Transverse colon (tissue), 4 donors: ENCODE results near the gene PHACTR2. TPM values are rescaled to one million over a fixed set of nuclear protein-coding genes. Genes with fewer than 3 reads are reported as not detected.

Experiments used
- DNase-seq: peaks from one replicate; pipeline ENCODE4 v3.0.0-alpha.2; 2019
- H3K27ac ChIP-seq, 4 donors: fragments of 200-600 bp; sonication (generic); 2 replicates each; pipeline ENCODE4 v1.5.1; 2016 to 2018; ENCODE audit warnings: inconsistent platforms in 4 of 4
- H3K27me3 ChIP-seq: fragments of 200-600 bp; sonication (generic); 2 replicates; pipeline ENCODE4 v1.5.1; 2017; ENCODE audit warnings: inconsistent platforms
- H3K36me3 ChIP-seq, 4 donors: fragments of 200-600 bp; sonication (generic); 2 replicates each; pipeline ENCODE4 v1.5.1; 2017 to 2019; ENCODE audit warnings: inconsistent platforms in 4 of 4
- H3K4me1 ChIP-seq, 4 donors: fragments of 200-600 bp; sonication (generic); 2 replicates each; pipeline ENCODE4 v1.5.1; 2017 to 2020; ENCODE audit warnings: inconsistent platforms in 4 of 4
- H3K4me3 ChIP-seq, 4 donors: fragments of 200-600 bp; sonication (generic); 1 replicate in 1 of 4; 2 replicates in 3 of 4; pipeline versions ENCODE4 v1.5.1 to v1.6.1; 2017 to 2019; ENCODE audit warnings: inconsistent platforms in 4 of 4
- H3K9me3 ChIP-seq, 2 donors: fragments of 200-600 bp; sonication (generic); 2 replicates each; pipeline ENCODE4 v1.5.1; 2017 to 2019; ENCODE audit warnings: inconsistent platforms in 2 of 2
- CTCF ChIP-seq, 5 experiments: fragments of 200-600 bp in 3 of 5; fragments of 450-650 bp in 2 of 5; sonication (generic) in 3 of 5; IDR thresholded peaks; 1 replicate in 2 of 5; 2 replicates in 3 of 5; pipeline ENCODE4 v1.5.1; 2016 to 2017; ENCODE audit warnings: antibody characterized with exemption in 5 of 5, inconsistent platforms in 3 of 5, mild to moderate bottlenecking in 2 of 5, moderate library complexity in 1 of 5
- EP300 ChIP-seq: sonication (generic); formaldehyde crosslinking; IDR thresholded peaks from one replicate; pipeline ENCODE4 v1.6.1; 2017; ENCODE audit warnings: antibody characterized with exemption, low read depth
- POLR2A ChIP-seq: fragments of 450-650 bp; IDR thresholded peaks from one replicate; pipeline ENCODE4 v1.6.1; 2016; ENCODE audit warnings: antibody characterized with exemption, mild to moderate bottlenecking, moderate library complexity
- POLR2AphosphoS5 ChIP-seq, 3 donors: sonication (generic); formaldehyde crosslinking; IDR thresholded peaks; one replicate each; pipeline ENCODE4 v1.6.1; 2016; ENCODE audit warnings: antibody characterized with exemption in 3 of 3
- WGBS, 2 donors: methylation state at CpG; one replicate each; pipeline ENCODE4 v1.1.5; 2018; ENCODE audit warnings: low coverage in 1 of 2; 5-methylcytosine and 5-hydroxymethylcytosine counted together
- in situ Hi-C, 4 donors: fragments of 200-750 bp; cut with MboI; loops; one replicate each; pipeline versions ENCODE4 v1.15.0 to v1.15.1; 2017; ENCODE audit warnings: low sequenced_read_pairs in 3 of 4, low pct_ligation_motif_present in 1 of 4, low pct_unique_long_range_greater_than_20kb in 1 of 4
- intact Hi-C: fragments of 100-400 bp; cut with DNase I; formaldehyde crosslinking; loops from one replicate; pipeline ENCODE4 v1.15.1; 2023; ENCODE audit warnings: low total_unique reads
- total RNA-seq, 4 donors: library from RNA; depleted of rRNA; stranded (reverse); fragments of >200 nt; gene quantifications; one replicate each; pipeline ENCODE4 v1.1.0, GENCODE V29; 2016

The PHACTR2 gene
- total RNA-seq, 4 donors from 2014 or later, result 38.6 to 56.8 (median 48.7) TPM

DNA sequence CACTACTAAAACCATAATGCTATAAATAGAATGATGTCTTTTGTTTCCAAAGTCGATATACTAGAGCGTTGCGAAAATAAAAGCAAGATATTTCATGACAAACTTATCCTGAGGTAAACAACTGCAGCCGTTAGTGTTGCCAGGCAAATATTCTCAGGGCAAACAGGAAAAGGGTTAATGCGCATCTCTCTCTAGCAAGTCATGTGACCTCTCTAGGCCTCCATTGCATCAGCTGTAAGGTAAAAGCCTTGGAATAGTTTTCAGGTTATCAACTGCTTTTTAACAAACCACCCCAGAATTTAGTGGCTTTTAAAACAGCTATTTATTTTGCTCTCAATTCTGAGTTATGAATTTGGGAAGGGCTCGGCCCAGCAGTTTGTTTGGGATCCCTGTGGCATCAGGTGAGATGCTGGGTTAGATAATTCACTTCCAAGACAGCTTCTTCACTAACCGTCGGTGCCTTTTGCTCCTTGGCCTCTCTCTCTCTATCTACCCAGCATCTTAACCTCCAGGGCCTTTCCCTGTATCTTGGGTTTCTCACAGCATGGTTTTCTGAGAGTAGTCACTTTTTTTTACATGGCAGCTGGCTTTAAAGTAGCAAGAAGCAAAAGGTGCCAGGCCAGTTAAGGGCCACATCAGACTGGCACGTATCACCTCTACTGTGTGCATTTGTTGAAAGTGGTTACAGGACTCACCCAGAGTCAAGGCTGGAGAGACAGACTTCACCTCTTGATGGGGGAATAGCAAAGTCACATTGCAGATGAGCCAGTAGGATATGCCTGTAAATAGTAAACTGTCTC, 126.2 kb downstream of the PHACTR2 start:
- WGBS, 2 donors, result 76 to 84% methylated on average over 5 to 9 of the region's 9 CpGs
- no peaks in the 10 kb centered on the region for H3K27me3 ChIP-seq
- H3K9me3 ChIP-seq, result no peaks in the 10 kb centered on the region
- no peak overlapping the region for H3K4me3 ChIP-seq
- in situ Hi-C loops (loop anchor here in 1 of 4 donors (25.0 kb wide), 1 partner anchor 217 kb away; no protein-coding TSS in a partner anchor), intact Hi-C loops (no loop called here)
- no peak for DNase-seq
- H3K36me3 ChIP-seq, result peaks cover 0 to 14% (median 0%) of the 10 kb centered on the region in 4 donors
- TF ChIP-seq POLR2A (no peak), EP300 (no peak), POLR2AphosphoS5 (IDR thresholded peaks at IDR 0.05) (no peak), CTCF (IDR thresholded peaks at IDR 0.05) (no peak)
- H3K27ac ChIP-seq, result no peak overlapping the region
- no peaks in the 10 kb centered on the region for H3K4me1 ChIP-seq

GRCh38 chr6:143804835-143805239, 127.1 kb downstream of the PHACTR2 start:
- H3K27ac ChIP-seq, result no peak overlapping the region
- DNase-seq, result no peak
- no peaks in the 10 kb centered on the region for H3K4me1 ChIP-seq
- intact Hi-C loops (no loop called here), in situ Hi-C loops (loop anchor here in 1 of 4 donors (25.0 kb wide), 1 partner anchor 218 kb away; no protein-coding TSS in a partner anchor)
- 71 to 86% methylated on average over 3 to 4 of the region's 4 CpGs for WGBS, 2 donors
- no peaks in the 10 kb centered on the region for H3K9me3 ChIP-seq
- H3K4me3 ChIP-seq, result no peak overlapping the region
- H3K27me3 ChIP-seq, result no peaks in the 10 kb centered on the region
- peaks cover 0 to 9% (median 0%) of the 10 kb centered on the region in 4 donors for H3K36me3 ChIP-seq
- TF ChIP-seq POLR2A (no peak), CTCF (IDR thresholded peaks at IDR 0.05) (no peak), EP300 (no peak), POLR2AphosphoS5 (IDR thresholded peaks at IDR 0.05) (no peak)

GRCh38 chr6:143806282-143807102, 128.7 kb downstream of the PHACTR2 start:
- no peak overlapping the region for H3K4me3 ChIP-seq
- DNase-seq, result no peak
- peaks cover 0 to under 1% (median 0%) of the 10 kb centered on the region in 4 donors for H3K36me3 ChIP-seq
- intact Hi-C loops (no loop called here), in situ Hi-C loops (loop anchor here in 1 of 4 donors (25.0 kb wide), 1 partner anchor 219 kb away; no protein-coding TSS in a partner anchor)
- H3K27ac ChIP-seq, result no peak overlapping the region
- H3K9me3 ChIP-seq, result no peaks in the 10 kb centered on the region
- no peaks in the 10 kb centered on the region for H3K4me1 ChIP-seq
- no peaks in the 10 kb centered on the region for H3K27me3 ChIP-seq
- 83 to 91% methylated on average over 6 to 8 of the region's 8 CpGs for WGBS, 2 donors
- no peak for TF ChIP-seq EP300

DNA sequence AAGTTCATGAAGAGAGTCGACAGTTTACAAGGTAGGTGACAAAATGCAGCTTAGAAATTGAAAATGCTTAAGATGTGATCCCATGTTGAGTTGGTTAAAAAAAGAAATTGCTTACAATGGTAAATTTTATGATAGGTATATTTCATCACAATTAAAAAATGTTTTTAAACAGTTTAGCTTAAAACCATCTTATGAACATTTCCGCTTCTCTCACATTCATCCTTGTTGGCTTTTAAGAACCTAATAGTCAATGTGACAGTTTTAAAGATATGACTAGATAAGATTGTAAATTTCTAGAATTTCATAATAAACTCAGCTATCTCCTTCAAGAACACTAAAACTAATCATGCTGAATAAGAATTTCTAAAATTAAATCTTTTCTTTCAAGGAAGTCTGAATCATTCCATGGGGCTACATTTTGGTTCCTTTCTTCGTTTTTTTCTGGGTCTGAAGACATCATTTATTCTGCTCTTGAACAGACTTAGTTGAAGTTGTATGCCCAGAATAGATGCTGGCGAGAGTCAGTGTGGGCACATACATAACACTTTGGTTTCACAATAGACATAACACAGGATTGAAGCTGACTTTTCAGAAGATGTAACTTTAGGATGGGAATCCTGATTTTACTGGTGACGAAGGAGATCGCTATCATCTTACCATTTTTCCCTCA, 129.5 kb downstream of the PHACTR2 start:
- TF ChIP-seq CTCF (IDR thresholded peaks at IDR 0.05) (no peak), POLR2A (no peak), EP300 (no peak), POLR2AphosphoS5 (IDR thresholded peaks at IDR 0.05) (no peak)
- WGBS, 2 donors, result 77 to 90% methylated on average over 6 of the region's 6 CpGs
- Histone ChIP-seq H3K36me3 (no peaks in the 10 kb centered on the region), H3K27me3 (no peaks in the 10 kb centered on the region), H3K9me3 (no peaks in the 10 kb centered on the region), H3K4me1 (no peaks in the 10 kb centered on the region), H3K27ac (no peak overlapping the region), H3K4me3 (no peak overlapping the region)
- intact Hi-C loops, result no loop called here
- no peak for DNase-seq
- in situ Hi-C loops, result loop anchor here in 1 of 4 donors (25.0 kb wide), 1 partner anchor 220 kb away; no protein-coding TSS in a partner anchor
